C4-2B (cell line): ENCODE data around the gene OR5H2.

Experiments used
- ZFX ChIP-seq: fragments of 450-650 bp; IDR thresholded peaks from 2 replicates; pipeline ENCODE4 v1.6.1; 2017
- TF ChIP-seq, protein P1 (sequence below): fragments of 450-650 bp; conservative IDR thresholded peaks from 2 replicates; pipeline ENCODE4 v1.5.1; 2017; ENCODE audit warnings: mild to moderate bottlenecking

DNA sequence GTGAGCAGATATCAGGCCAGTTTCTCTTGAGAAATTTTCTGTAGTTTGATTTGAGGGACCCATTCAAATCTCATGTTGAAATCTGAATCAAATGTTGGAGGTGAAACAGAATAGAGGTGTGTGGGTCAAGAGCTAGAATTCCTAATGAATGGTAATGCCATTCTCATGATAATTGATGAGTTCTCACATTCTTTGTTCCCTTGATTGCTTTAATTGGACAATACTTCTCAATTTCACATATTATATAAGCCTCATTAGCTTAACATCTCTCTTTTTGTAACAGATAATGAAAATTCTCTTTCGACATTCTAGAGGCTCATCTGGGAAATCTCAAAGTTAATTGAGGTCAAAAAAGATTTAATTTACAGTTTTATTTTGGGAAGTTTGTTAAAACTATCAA lies 40.1 kb upstream of the OR5H2 start:
- TF ChIP-seq, protein P1, sequence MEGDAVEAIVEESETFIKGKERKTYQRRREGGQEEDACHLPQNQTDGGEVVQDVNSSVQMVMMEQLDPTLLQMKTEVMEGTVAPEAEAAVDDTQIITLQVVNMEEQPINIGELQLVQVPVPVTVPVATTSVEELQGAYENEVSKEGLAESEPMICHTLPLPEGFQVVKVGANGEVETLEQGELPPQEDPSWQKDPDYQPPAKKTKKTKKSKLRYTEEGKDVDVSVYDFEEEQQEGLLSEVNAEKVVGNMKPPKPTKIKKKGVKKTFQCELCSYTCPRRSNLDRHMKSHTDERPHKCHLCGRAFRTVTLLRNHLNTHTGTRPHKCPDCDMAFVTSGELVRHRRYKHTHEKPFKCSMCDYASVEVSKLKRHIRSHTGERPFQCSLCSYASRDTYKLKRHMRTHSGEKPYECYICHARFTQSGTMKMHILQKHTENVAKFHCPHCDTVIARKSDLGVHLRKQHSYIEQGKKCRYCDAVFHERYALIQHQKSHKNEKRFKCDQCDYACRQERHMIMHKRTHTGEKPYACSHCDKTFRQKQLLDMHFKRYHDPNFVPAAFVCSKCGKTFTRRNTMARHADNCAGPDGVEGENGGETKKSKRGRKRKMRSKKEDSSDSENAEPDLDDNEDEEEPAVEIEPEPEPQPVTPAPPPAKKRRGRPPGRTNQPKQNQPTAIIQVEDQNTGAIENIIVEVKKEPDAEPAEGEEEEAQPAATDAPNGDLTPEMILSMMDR: no peak
- TF ChIP-seq ZFX: no peak
